Measurements from ENCODE around the gene APBA1. TPM values are rescaled to one million over a fixed set of nuclear protein-coding genes. Genes with fewer than 3 reads are reported as not detected.

APBA1 gene
- total RNA-seq, 4 donors from 2014 or later = 3.9 to 16.0 (median 6.6) TPM

DNA sequence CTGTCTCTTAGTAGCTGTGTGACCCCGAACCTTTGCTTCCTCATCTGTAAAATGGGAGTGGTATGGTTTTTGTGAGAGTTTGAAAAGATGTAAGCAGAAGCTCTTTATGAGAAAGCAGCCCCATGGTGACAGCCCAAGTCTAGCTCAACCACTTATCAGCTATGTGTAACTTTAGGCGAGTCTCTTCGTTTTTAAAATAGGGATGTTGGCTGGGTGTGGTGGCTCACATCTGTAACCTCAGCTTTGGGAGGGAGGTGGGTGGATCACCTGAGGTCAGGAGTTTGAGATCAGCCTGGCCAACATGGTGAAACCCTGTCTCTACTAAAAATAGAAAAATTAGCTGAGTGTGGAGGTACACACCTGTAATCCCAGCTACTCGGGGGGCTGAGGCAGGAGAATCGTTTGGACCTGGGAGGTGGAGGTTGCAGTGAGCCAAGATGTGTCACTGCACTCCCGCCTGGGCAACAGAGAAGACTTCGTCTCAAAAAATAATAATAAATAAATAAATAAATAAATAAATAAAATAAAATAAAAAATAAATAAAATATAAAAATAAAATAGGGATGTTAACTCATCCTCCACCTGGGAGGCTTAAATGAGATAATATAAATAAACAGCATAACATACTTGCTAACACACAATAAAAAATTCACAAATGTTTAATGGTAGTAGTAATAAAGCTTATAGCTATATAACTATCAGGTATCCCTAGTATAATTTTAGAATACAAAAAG is 71.7 kb downstream of the APBA1 start:
- TF ChIP-seq, protein P1, sequence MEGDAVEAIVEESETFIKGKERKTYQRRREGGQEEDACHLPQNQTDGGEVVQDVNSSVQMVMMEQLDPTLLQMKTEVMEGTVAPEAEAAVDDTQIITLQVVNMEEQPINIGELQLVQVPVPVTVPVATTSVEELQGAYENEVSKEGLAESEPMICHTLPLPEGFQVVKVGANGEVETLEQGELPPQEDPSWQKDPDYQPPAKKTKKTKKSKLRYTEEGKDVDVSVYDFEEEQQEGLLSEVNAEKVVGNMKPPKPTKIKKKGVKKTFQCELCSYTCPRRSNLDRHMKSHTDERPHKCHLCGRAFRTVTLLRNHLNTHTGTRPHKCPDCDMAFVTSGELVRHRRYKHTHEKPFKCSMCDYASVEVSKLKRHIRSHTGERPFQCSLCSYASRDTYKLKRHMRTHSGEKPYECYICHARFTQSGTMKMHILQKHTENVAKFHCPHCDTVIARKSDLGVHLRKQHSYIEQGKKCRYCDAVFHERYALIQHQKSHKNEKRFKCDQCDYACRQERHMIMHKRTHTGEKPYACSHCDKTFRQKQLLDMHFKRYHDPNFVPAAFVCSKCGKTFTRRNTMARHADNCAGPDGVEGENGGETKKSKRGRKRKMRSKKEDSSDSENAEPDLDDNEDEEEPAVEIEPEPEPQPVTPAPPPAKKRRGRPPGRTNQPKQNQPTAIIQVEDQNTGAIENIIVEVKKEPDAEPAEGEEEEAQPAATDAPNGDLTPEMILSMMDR (IDR thresholded peaks at IDR 0.05; ENCODE audit: low read depth) = no peak

DNA sequence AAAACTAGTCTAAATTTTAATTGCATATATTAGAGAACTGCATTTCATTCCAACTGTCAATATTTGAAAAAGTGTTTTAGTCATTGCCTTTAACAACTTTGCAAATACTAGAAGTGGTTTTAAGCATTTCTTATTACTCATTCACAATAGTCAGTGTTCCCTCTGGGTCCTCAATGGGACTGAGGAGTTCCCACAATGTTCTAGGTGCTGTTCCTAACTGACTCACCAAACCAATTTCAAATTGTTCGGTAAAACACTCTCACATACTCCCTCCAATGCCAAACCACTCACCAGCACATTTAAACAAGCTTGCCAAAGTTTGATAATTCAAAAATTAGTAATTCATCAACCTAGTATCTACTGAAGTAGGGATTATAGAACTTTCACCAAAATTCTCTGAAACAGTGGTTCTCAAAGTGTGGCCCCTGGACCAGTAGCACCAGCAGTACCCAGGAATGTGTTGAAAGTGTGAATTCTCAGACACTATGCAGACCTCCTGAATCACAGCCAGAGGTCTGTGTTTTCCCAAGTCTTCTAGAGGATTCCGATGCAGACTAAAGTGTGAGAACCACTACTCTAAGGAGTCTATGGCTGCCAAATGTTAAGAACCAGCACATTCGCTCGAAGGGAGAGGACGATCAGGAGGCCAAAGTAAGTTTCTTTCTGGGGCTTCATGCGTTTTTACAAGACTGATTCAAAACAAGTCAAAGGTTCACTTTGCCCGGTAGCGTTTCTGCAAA is 72.8 kb downstream of the APBA1 start:
- TF ChIP-seq, protein P1 (IDR thresholded peaks at IDR 0.05; ENCODE audit: low read depth) = no peak

DNA sequence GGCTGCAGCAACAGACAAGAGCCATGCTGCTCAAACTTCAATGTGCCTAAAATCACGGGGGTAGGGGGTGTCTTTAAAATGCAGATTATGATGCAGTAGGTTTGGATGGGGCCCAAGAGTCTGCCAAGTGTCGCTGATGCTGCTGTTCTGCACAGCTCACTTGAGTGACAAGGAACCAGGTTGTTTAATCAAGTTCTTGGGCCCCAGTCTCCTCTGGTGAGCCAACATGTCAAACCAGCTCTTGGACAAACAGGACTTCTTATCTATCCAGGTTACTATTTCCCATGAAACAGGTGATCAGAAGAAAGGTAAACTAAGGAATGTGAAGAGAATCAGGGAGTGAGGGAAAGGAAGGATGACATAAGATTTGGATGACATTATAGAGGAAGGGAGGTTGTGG is 78.0 kb downstream of the APBA1 start:
- TF ChIP-seq, protein P1 (IDR thresholded peaks at IDR 0.05; ENCODE audit: low read depth) = no peak

DNA sequence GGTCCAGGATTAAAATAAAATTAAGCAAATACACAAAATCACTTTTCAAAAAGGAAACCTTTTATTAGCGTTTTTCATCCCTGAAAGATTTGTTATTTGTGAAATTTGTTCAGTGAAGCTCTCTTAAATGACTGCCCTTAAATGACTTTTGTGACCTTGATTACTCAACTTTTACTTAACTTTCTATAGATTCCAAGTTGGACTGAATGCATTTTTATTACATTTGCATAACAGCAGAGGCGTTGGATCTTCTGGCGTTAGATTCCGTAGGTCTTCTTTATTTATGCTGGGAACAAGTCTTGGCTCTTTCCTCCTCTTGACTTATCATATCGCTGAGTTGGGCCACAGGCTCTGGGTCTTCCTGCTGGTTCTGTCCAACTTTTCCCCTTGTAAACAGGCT is 78.4 kb downstream of the APBA1 start:
- TF ChIP-seq, protein P1 (IDR thresholded peaks at IDR 0.05; ENCODE audit: low read depth) = no peak

DNA sequence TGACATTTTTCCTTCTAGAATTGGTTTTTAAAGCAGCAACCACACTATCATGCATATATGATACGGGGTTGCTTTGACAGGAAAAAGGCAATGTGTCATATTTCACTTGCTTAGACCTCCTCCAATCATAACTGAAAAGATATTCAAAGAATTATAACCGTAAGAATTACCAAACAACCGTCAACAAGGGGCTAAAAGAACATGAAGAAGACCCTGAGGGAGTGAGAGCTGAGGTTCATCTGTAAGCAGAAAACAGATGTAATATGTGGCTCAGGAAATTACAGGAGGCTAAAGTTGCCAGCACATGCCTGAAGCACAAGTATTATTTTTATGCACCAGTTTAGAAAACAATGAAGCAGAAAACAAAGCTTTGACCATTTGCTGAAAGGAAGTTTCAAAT is 78.9 kb downstream of the APBA1 start:
- TF ChIP-seq, protein P1 (IDR thresholded peaks at IDR 0.05; ENCODE audit: low read depth) = no peak

DNA sequence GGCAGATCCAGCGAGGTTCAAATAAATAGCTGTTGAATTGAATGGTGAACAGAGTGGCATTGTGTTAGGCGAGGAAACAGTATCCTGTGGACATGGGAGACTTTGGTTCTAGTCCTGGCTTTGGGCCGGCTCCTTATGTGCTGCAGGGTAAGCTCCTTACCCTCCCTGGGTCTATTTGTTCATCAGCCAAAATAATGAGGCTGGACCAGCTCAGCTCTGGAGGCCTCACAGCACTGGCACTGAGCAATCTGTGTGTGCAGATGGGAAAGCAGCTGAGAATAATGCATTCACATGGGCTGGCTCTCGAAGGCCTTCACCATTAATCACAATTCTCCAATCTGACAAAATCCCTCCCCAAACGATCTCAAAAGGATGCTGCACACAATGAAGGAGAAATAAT is 81.9 kb downstream of the APBA1 start:
- TF ChIP-seq, protein P1 (IDR thresholded peaks at IDR 0.05; ENCODE audit: low read depth) = no peak

DNA sequence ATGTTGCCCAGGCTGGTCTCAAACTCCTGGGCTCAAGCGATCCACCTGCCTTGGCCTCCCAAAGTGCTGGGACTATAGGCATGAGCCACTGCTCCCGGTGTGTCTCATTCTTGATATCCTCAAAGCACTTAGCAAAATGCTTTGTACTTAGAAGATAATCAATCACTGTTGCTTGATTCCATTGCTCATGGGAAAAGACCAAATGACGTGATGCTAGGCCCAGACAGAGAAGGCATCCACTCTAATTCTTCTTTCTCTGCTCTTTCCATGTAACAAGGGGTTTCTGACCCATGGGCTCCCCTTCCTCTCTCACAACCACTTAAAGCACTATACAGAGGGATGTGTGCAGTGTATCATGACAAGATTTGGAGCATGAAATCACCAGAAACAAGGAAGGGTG is 83.0 kb downstream of the APBA1 start:
- TF ChIP-seq, protein P1 (IDR thresholded peaks at IDR 0.05; ENCODE audit: low read depth) = no peak
